Brain microvascular endothelial cell (primary cell): ENCODE results near the gene SLC22A1.
"Not testable (repeated sequence)": the region's sequence is repeated elsewhere in the genome, so short reads cannot be mapped to it uniquely, and the experiment has no call there.

Experiments
- DNase-seq: peaks from one replicate; pipeline ENCODE4 v3.0.0-alpha.2; 2020
- H3K27ac ChIP-seq: fragments of 250-450 bp; sonication (Bioruptor Pico); 2 replicates; pipeline ENCODE4 v1.5.1; 2020; ENCODE audit warnings: mild to moderate bottlenecking, moderate library complexity
- H3K27me3 ChIP-seq: fragments of 250-450 bp; sonication (Bioruptor Pico); replicated peaks from 2 replicates; pipeline ENCODE4 v1.5.1; 2020; ENCODE audit warnings: mild to moderate bottlenecking
- H3K36me3 ChIP-seq: fragments of 250-450 bp; sonication (Bioruptor Pico); replicated peaks from 2 replicates; pipeline ENCODE4 v1.5.1; 2020; ENCODE audit warnings: mild to moderate bottlenecking
- H3K4me3 ChIP-seq: 2 replicates; pipeline ENCODE4 v1.5.1; 2011; ENCODE audit warnings: low read depth, mild to moderate bottlenecking, control low read depth, low read length, moderate library complexity
- CTCF ChIP-seq: IDR thresholded peaks from 2 replicates; pipeline ENCODE4 v1.5.1; 2011; ENCODE audit warnings: low read depth, mild to moderate bottlenecking, moderate library complexity, low read length, control low read depth, inconsistent platforms; ENCODE audit errors: missing control alignments
- in situ Hi-C: cut with HindIII; loops from 2 replicates; pipeline ENCODE4 v1.10.0; 2017; ENCODE audit warnings: low sequenced_read_pairs, low pct_ligation_motif_present

Gene SLC22A1

GRCh38 chr6:160111806-160112205 is 9.8 kb upstream of the SLC22A1 start:
- in situ Hi-C loops, result no loop called here
- Histone ChIP-seq H3K27me3 (no peaks in the 10 kb centered on the region), H3K27ac (no peak overlapping the region), H3K4me3 (no peak overlapping the region), H3K36me3 (peaks cover 2% of the 10 kb centered on the region)
- TF ChIP-seq CTCF, result no peak
- DNase-seq, result no peak

DNA sequence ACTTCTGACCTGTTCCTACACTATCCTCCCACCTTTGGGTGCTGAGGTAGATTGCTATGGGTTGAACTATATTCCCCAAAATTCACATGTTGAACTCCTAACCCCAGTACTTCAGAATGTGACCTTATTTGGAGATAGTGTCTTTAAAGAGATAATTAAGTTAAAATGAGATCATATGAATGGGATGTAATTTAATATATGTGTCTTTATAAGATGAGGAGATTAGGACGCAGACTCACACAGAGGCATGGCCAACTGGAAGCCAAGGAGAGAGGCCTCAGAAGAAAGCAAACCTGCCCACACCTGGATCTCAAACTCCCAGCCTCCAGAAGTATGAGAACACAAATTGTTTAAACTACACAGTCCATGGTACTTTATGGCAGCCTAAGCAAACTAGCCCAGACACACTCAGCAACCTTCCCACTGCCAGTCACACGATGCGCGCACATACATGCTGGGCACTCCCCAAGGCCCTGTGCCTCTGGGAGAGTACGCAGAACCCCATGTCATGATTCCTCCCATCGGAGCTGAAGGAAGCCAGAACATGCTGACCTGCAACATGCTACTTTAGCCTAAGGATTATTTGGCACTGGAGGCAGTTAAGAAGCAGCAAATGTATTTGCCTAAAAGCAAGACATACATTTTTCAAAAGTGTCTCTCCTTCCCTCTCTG is 8.9 kb upstream of the SLC22A1 start:
- TF ChIP-seq CTCF, result no peak
- in situ Hi-C loops, result no loop called here
- Histone ChIP-seq H3K27me3 (no peaks in the 10 kb centered on the region), H3K36me3 (peaks cover 2% of the 10 kb centered on the region), H3K4me3 (no peak overlapping the region), H3K27ac (no peak overlapping the region)
- no peak for DNase-seq

DNA sequence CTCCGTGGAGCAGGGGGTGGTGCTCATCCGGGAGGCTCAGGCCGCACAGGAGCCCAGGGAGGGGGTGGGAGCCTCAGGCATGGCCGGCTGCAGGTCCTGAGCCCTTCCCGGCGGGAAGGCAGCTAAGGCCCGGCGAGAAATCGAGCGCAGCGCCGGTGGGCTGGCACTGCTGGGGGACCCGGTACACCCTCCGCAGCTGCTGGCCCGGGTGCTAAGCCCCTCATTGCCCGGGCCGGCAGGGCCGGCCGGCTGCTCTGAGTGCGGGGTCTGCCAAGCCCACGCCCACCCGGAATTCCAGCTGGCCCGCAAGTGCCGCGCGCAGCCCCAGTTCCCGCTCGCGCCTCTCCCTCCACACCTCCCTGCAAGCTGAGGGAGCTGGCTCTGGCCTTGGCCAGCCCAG is 7.1 kb upstream of the SLC22A1 start:
- H3K27me3 ChIP-seq, DNase-seq, H3K4me3 ChIP-seq, in situ Hi-C loops, H3K27ac ChIP-seq, H3K36me3 ChIP-seq: not testable (repeated sequence)

DNA sequence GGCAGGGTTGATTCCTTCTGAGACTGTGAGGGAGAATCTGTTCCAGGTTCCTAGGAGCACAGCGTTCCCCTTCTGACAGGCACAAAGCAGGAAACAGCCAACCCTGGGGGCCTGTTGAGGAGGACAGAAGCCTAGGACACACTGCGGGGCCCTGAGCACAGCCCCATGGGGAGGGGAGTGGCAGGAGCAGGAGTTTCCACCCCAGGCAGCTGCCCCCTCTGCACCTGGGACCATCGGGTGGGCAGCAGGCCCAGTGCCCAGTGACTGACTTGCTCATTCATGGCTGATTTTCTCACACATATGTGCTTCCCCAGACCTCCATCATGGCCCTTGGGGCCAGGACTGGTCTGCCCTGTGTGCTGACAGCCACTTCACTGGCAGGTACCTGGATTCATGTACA is 6.2 kb upstream of the SLC22A1 start:
- peaks cover 2% of the 10 kb centered on the region for H3K36me3 ChIP-seq
- no peak for DNase-seq
- no peaks in the 10 kb centered on the region for H3K27me3 ChIP-seq
- no peak overlapping the region for H3K4me3 ChIP-seq
- in situ Hi-C loops, result no loop called here
- no peak for TF ChIP-seq CTCF
- H3K27ac ChIP-seq, result no peak overlapping the region

DNA sequence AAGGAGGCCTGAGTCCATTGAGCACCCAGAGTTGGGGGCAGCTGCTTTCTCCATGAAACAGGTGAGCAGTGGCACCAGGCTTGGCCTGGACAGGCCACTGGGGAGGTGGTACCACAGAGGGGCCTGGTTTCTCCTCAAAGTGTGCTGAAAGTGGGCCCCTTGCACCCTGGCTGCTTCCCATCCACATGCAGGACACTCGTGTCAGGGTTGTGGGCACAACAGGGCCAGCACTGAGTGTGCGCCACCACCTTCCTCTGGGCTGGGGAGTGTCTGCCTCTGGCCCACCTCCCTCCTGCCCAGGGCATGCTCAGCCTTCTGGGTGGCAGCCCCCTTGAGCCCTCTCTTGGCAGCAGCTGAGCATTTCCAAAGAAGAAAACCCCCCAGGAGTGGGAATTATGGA is 5.2 kb upstream of the SLC22A1 start:
- in situ Hi-C loops, result no loop called here

GRCh38 chr6:160117137-160117536 is 4.5 kb upstream of the SLC22A1 start:
- in situ Hi-C loops, result no loop called here
- H3K36me3 ChIP-seq, result peaks cover 2% of the 10 kb centered on the region
- TF ChIP-seq CTCF, result no peak

More for the DNA sequence above, 5.2 kb upstream of the SLC22A1 start:
- no peak for TF ChIP-seq CTCF
- no peaks in the 10 kb centered on the region for H3K27me3 ChIP-seq
- DNase-seq, result no peak
- H3K36me3 ChIP-seq, result peaks cover 2% of the 10 kb centered on the region
- no peak overlapping the region for H3K4me3 ChIP-seq
- H3K27ac ChIP-seq, result no peak overlapping the region

More at GRCh38 chr6:160117137-160117536, 4.5 kb upstream of the SLC22A1 start:
- no peak overlapping the region for H3K27ac ChIP-seq
- H3K27me3 ChIP-seq, result no peaks in the 10 kb centered on the region
- DNase-seq, result no peak
- no peak overlapping the region for H3K4me3 ChIP-seq
